NB4 (cell line): ENCODE measurements around the gene SPACDR.

Experiments used
- DNase-seq: peaks from one replicate; pipeline ENCODE4 v3.0.0; 2010; ENCODE audit warnings: low read depth
- H3K4me3 ChIP-seq: one replicate; pipeline ENCODE4 v1.5.1; 2011; ENCODE audit warnings: mild to moderate bottlenecking, low read depth, low read length, moderate library complexity
- CTCF ChIP-seq: IDR thresholded peaks from one replicate; pipeline ENCODE4 v1.5.1; 2012; ENCODE audit warnings: low read depth, low read length
- MYC ChIP-seq: IDR thresholded peaks from 2 replicates; pipeline ENCODE4 v1.6.1; 2011; ENCODE audit warnings: low read depth, low read length
- POLR2A ChIP-seq: IDR thresholded peaks from 2 replicates; pipeline ENCODE4 v1.6.1; 2011; ENCODE audit warnings: mild to moderate bottlenecking; ENCODE audit not compliant: insufficient read length; ENCODE audit errors: extremely low read depth
- TF ChIP-seq, protein P1 (sequence below): IDR thresholded peaks from 2 replicates; pipeline ENCODE4 v1.6.1; 2011; ENCODE audit warnings: low read depth, low read length

SPACDR gene

DNA sequence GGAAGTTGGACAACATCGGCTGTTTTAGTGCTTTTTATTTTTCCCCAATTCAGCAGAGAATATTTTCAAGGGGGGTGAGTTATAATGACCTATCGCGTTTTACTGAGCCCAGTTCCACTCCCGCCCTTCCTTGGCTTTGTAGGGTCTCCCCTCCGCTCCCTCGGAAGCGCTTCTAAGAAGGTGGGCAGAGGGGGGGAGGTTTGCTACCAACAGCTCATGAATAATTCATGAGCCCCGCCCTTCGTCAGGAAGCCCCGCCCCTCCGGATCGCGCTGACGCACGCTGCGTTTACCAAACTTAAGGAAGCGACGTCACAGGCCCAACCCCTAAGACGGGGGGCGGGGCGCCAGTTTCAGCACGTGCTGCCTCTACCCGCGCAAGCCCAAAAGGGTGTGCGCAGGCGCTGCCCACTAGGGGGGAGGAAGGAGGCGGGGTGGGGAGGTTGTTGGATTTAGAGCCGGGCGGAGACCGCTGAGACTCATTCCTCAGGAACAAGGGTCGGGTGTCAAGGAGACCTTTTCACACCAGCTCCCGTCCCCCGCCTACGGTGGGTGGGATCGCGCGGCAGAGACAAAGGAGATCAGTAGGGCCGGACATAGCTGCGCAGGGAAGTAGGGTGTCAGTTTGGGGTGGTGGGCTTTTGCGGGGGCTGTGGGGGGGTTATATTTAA is 35.0 kb downstream of the SPACDR start:
- peak; percentile 100 for DNase-seq
- H3K4me3 ChIP-seq = peak overlapping the region; percentile 94
- TF ChIP-seq, protein P1, sequence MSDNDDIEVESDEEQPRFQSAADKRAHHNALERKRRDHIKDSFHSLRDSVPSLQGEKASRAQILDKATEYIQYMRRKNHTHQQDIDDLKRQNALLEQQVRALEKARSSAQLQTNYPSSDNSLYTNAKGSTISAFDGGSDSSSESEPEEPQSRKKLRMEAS = peak; percentile 99
- TF ChIP-seq POLR2A = peak; percentile 96
- TF ChIP-seq MYC = peak; percentile 99
- no peak for TF ChIP-seq CTCF

DNA sequence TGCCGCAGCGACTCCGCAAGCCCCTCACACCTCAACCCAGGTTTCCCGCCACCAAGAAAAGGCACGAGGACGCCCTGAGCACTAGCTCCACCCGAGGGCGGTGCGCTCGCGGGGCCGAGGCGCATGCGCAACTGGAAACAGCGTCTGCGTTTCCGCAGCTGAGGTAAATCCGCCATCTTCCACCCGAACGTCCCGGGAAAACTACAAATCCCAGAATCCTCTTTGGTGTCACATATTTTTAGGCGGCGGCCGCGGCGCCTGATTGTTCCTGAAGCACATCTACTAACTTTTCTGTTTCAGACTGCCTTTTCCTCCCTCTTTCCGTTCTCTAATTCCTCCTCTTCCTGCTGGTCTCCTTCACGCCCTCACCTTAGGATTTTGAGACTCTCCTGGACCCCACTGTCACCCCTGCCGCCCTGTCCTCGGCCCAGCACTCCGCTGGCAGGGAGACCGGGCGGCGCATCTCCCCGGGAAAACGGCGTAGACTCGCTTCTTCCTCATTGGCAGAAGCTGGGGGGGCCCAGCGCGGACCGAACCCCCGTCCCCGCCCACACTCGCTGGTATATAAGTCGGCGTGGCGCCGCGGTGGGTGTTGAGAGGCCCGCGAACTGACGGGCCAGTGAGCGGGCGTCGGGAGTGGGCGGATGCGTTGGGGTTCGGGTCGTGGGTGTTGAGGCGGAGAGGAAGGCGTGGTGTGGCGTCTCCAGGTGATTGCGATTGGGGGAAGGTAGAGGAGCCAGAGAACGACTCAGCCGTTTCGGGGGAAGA is 35.7 kb downstream of the SPACDR start, which contains the start of gene ZCWPW1:
Gene ZCWPW1 (minus strand): TSS at position 505 of the 768 bp plus-strand sequence. CDS start 8,054 bp downstream, outside the sequence.
- peak within 1 kb of the TSS; percentile 94 for H3K4me3 ChIP-seq
- DNase-seq = peak; percentile 99
- TF ChIP-seq CTCF = no peak
- peak; percentile 100 for TF ChIP-seq POLR2A
- TF ChIP-seq MYC = peak; percentile 87
- TF ChIP-seq, protein P1 = peak; percentile 98

- no peak for DNase-seq
- no peak overlapping the region for H3K4me3 ChIP-seq
- no peak for TF ChIP-seq POLR2A
- TF ChIP-seq MYC = no peak
- TF ChIP-seq, protein P1 = no peak
- no peak for TF ChIP-seq CTCF
These were observed 36.3 kb downstream of the SPACDR start for GRCh38 chr7:100427762-100428198.

GRCh38 chr7:100426516-100426915 is 37.5 kb downstream of the SPACDR start:
- TF ChIP-seq, protein P1 = no peak
- no peak for TF ChIP-seq POLR2A
- no peak for TF ChIP-seq CTCF
- TF ChIP-seq MYC = no peak
- H3K4me3 ChIP-seq = no peak overlapping the region
- no peak for DNase-seq

GRCh38 chr7:100425347-100425746 is 38.7 kb downstream of the SPACDR start:
- no peak overlapping the region for H3K4me3 ChIP-seq
- DNase-seq = no peak
- TF ChIP-seq POLR2A (no peak), CTCF (no peak), MYC (no peak)
- TF ChIP-seq, protein P1 = no peak
